ENCODE results near the gene PCDH1.

PCDH1 gene

GRCh38 chr5:141806626-141807025 is 71.6 kb downstream of the PCDH1 start:
- no peak for DNase-seq

DNA sequence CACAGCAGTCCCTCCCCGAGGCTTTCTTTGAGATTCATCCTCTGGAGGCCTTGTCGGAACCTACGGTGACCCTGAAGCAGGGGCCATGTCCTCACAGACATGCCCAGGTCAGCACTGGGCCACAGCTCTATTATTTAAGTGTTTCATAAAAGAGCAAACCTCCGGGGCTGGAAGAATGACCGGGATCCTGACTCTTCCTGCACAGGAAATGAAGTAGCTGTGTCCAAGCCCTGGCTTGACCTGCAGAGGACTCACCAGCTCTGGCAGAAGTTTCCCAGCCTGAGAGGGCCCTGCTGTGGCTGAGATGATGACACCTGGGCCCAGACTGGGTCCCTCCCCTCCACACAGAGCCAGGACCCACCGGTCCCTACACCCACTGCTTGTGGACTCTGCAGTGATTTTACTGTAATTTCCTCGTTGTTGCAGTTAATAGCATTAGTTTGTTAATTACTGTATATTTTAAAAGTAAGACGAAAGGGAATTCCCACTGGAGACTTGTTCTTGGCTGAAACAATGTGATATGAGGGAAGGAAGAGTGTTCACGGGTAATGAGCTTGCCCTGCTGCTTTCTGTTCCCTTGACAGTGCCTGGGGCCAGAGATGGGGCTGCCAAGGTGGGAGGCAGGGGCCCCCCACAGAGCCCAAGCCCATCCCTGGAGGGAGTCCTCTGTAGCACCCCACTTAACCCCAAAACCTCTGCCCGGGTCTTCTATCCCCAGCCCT is 72.2 kb downstream of the PCDH1 start:
- DNase-seq, result no peak

GRCh38 chr5:141804475-141804874 is 73.7 kb downstream of the PCDH1 start:
- no peak for DNase-seq

Data from amniotic stem cell (primary cell).